Mesenchymal stem cell (in vitro differentiated cells and primary cell): ENCODE measurements around the gene HS1BP3.

Experiments used
- DNase-seq: peaks from one replicate; pipeline ENCODE4 v3.0.0-alpha.2; 2013
- H2AFZ ChIP-seq: one replicate; pipeline ENCODE4 v1.6.1; 2013; ENCODE audit warnings: low read depth, mild to moderate bottlenecking, control low read depth, inconsistent platforms, low read length, moderate library complexity
- H2AK5ac ChIP-seq: 2 replicates; pipeline ENCODE4 v1.6.1; 2013; ENCODE audit warnings: low read length, moderate library complexity, mild to moderate bottlenecking, inconsistent platforms; ENCODE audit not compliant: severe bottlenecking
- H2BK120ac ChIP-seq: one replicate; pipeline ENCODE4 v1.6.1; 2013; ENCODE audit warnings: low read depth, mild to moderate bottlenecking, inconsistent platforms, low read length, moderate library complexity
- H2BK12ac ChIP-seq, 2 experiments: one replicate each; pipeline ENCODE4 v1.6.1; 2013; ENCODE audit warnings: inconsistent platforms in 2 of 2, low read length in 2 of 2, mild to moderate bottlenecking in 2 of 2, moderate library complexity in 2 of 2, control low read depth in 1 of 2
- H2BK15ac ChIP-seq: one replicate; pipeline ENCODE4 v1.6.1; 2013; ENCODE audit warnings: mild to moderate bottlenecking, low read depth, inconsistent platforms; ENCODE audit not compliant: poor library complexity, severe bottlenecking
- H2BK5ac ChIP-seq: 2 replicates; pipeline ENCODE4 v1.6.1; 2013; ENCODE audit warnings: low read depth, mild to moderate bottlenecking, low read length, control low read depth, inconsistent platforms; ENCODE audit not compliant: poor library complexity, severe bottlenecking
- H3K14ac ChIP-seq, 2 experiments: one replicate each; pipeline ENCODE4 v1.6.1; 2013; ENCODE audit warnings: inconsistent platforms in 2 of 2, low read length in 2 of 2, control low read depth in 1 of 2, mild to moderate bottlenecking in 1 of 2, moderate library complexity in 1 of 2
- H3K18ac ChIP-seq, 2 experiments: one replicate each; pipeline ENCODE4 v1.6.1; 2013; ENCODE audit warnings: inconsistent platforms in 2 of 2, low read length in 2 of 2, control low read depth in 1 of 2, low read depth in 1 of 2, mild to moderate bottlenecking in 1 of 2
- H3K23ac ChIP-seq, 2 experiments: one replicate each; pipeline ENCODE4 v1.6.1; 2013; ENCODE audit warnings: inconsistent platforms in 2 of 2, low read length in 2 of 2, mild to moderate bottlenecking in 2 of 2, moderate library complexity in 2 of 2, control low read depth in 1 of 2
- H3K27ac ChIP-seq: 2 replicates; pipeline ENCODE4 v1.5.1; 2013; ENCODE audit warnings: mild to moderate bottlenecking, moderate library complexity, low read length, control low read depth, inconsistent platforms; ENCODE audit not compliant: poor library complexity, severe bottlenecking
- H3K27me3 ChIP-seq, 2 experiments: 2 replicates each; pipeline versions ENCODE4 v1.6.1 to v1.7.0; 2013; ENCODE audit warnings: low read length in 2 of 2, mild to moderate bottlenecking in 2 of 2, moderate library complexity in 2 of 2, control low read depth in 1 of 2, inconsistent platforms in 1 of 2; ENCODE audit not compliant: control insufficient read depth in 1 of 2, insufficient read depth in 1 of 2
- H3K36me3 ChIP-seq, 2 experiments: 2 replicates each; pipeline versions ENCODE4 v1.6.1 to v1.7.0; 2013; ENCODE audit warnings: low read length in 2 of 2, control low read depth in 1 of 2, inconsistent platforms in 1 of 2, low read depth in 1 of 2, mild to moderate bottlenecking in 1 of 2; ENCODE audit not compliant: insufficient read depth in 2 of 2, control insufficient read depth in 1 of 2
- H3K4ac ChIP-seq, 2 experiments: one replicate each; pipeline ENCODE4 v1.6.1; 2013; ENCODE audit warnings: inconsistent platforms in 2 of 2, low read length in 2 of 2, mild to moderate bottlenecking in 2 of 2, moderate library complexity in 2 of 2, control low read depth in 1 of 2, low read depth in 1 of 2
- H3K4me1 ChIP-seq: 2 replicates; pipeline ENCODE4 v1.6.1; 2013; ENCODE audit warnings: low read depth, low read length, control low read depth; ENCODE audit not compliant: control insufficient read depth, insufficient read depth
- H3K4me2 ChIP-seq: 2 replicates; pipeline ENCODE4 v1.6.1; 2013; ENCODE audit warnings: low read length, mild to moderate bottlenecking, inconsistent platforms; ENCODE audit not compliant: poor library complexity, severe bottlenecking
- H3K4me3 ChIP-seq, 2 experiments: 2 replicates each; pipeline versions ENCODE4 v1.5.1 to v1.7.0; 2013; ENCODE audit warnings: low read length in 2 of 2, mild to moderate bottlenecking in 2 of 2, control low read depth in 1 of 2, low read depth in 1 of 2; ENCODE audit not compliant: insufficient read depth in 1 of 2
- H3K79me1 ChIP-seq: replicated peaks from 2 replicates; pipeline ENCODE4 v1.6.1; 2013; ENCODE audit warnings: mild to moderate bottlenecking, control low read depth, low read length, inconsistent platforms; ENCODE audit not compliant: poor library complexity, severe bottlenecking
- H3K9ac ChIP-seq: 2 replicates; pipeline ENCODE4 v1.7.0; 2013; ENCODE audit warnings: mild to moderate bottlenecking, low read length, moderate library complexity
- H3K9me3 ChIP-seq: 2 replicates; pipeline ENCODE4 v1.7.0; 2013; ENCODE audit warnings: mild to moderate bottlenecking, low read length; ENCODE audit not compliant: control insufficient read depth
- H4K8ac ChIP-seq: one replicate; pipeline ENCODE4 v1.6.1; 2013; ENCODE audit warnings: inconsistent platforms, mild to moderate bottlenecking, low read length, moderate library complexity
- H4K91ac ChIP-seq: one replicate; pipeline ENCODE4 v1.6.1; 2013; ENCODE audit warnings: mild to moderate bottlenecking, low read length, inconsistent platforms
- WGBS: methylation state at CpG from one replicate; pipeline ENCODE4 v1.1.7; 2013; ENCODE audit warnings: mixed read lengths; 5-methylcytosine and 5-hydroxymethylcytosine counted together

The HS1BP3 gene

GRCh38 chr2:20577495-20578235 is 73.2 kb downstream of the HS1BP3 start:
- Histone ChIP-seq H3K23ac (no peak overlapping the region), H2BK5ac (peak overlapping the region; percentile 60), H2BK15ac (peak overlapping the region; percentile 76), H2BK12ac (peak overlapping the region; percentile 85 to 98), H3K79me1 (no peaks in the 10 kb centered on the region), H2AK5ac (peak overlapping the region; percentile 99), H3K4me2 (no peak overlapping the region), H3K27me3 (peaks cover 0 to 4% of the 10 kb centered on the region in 2 experiments), H4K91ac (peak overlapping the region; percentile 55), H2AFZ (no peak overlapping the region), H3K27ac (peak overlapping the region; percentile 94), H3K4me1 (peaks cover 40% of the 10 kb centered on the region), H3K4me3 (no peak overlapping the region), H3K14ac (peak overlapping the region in 1 of 2 experiments; percentile 10), H3K4ac (peak overlapping the region in 1 of 2 experiments; percentile 82), H2BK120ac (no peak overlapping the region), H3K9me3 (no peaks in the 10 kb centered on the region), H3K36me3 (no peaks in the 10 kb centered on the region), H4K8ac (peak overlapping the region; percentile 29), H3K9ac (no peak overlapping the region), H3K18ac (peak overlapping the region; percentile 85 to 95)
- WGBS, result 82% methylated on average over 12 of the region's 12 CpGs
- peak; percentile 65 for DNase-seq

GRCh38 chr2:20576598-20577115 is 74.2 kb downstream of the HS1BP3 start:
- H2BK120ac ChIP-seq, result no peak overlapping the region
- peak overlapping the region in 1 of 2 experiments; percentile 57 for H2BK12ac ChIP-seq
- H3K9me3 ChIP-seq, result no peaks in the 10 kb centered on the region
- H4K8ac ChIP-seq, result no peak overlapping the region
- H3K23ac ChIP-seq, result no peak overlapping the region
- H3K4me2 ChIP-seq, result no peak overlapping the region
- H3K27ac ChIP-seq, result no peak overlapping the region
- H3K9ac ChIP-seq, result no peak overlapping the region
- no peak overlapping the region for H2BK15ac ChIP-seq
- no peaks in the 10 kb centered on the region for H3K36me3 ChIP-seq
- H3K4me3 ChIP-seq, result no peak overlapping the region
- H3K18ac ChIP-seq, result no peak overlapping the region
- H3K27me3 ChIP-seq, result peaks cover 0 to 4% of the 10 kb centered on the region in 2 experiments
- peak overlapping the region; percentile 99 for H2AK5ac ChIP-seq
- no peak overlapping the region for H4K91ac ChIP-seq
- no peak overlapping the region for H2BK5ac ChIP-seq
- no peaks in the 10 kb centered on the region for H3K79me1 ChIP-seq
- peaks cover 40% of the 10 kb centered on the region for H3K4me1 ChIP-seq
- peak; percentile 65 for DNase-seq
- H2AFZ ChIP-seq, result no peak overlapping the region
- no peak overlapping the region for H3K14ac ChIP-seq
- 93% methylated on average over 5 of the region's 5 CpGs for WGBS
- H3K4ac ChIP-seq, result no peak overlapping the region

GRCh38 chr2:20575935-20576597 is 74.8 kb downstream of the HS1BP3 start:
- Histone ChIP-seq H2BK120ac (no peak overlapping the region), H3K9me3 (no peaks in the 10 kb centered on the region), H3K4me3 (no peak overlapping the region), H3K18ac (peak overlapping the region in 1 of 2 experiments; percentile 14), H3K9ac (no peak overlapping the region), H3K79me1 (no peaks in the 10 kb centered on the region), H3K27me3 (peaks cover 0 to 4% of the 10 kb centered on the region in 2 experiments), H4K8ac (no peak overlapping the region), H2AK5ac (peak overlapping the region; percentile 5), H3K4me2 (no peak overlapping the region), H2BK15ac (no peak overlapping the region), H3K36me3 (no peaks in the 10 kb centered on the region), H3K23ac (peak overlapping the region in 1 of 2 experiments; percentile 29), H3K4ac (peak overlapping the region in 1 of 2 experiments; percentile 26), H4K91ac (no peak overlapping the region), H3K4me1 (peaks cover 42% of the 10 kb centered on the region), H2BK12ac (peak overlapping the region in 1 of 2 experiments; percentile 49), H2AFZ (no peak overlapping the region), H3K27ac (no peak overlapping the region), H3K14ac (no peak overlapping the region), H2BK5ac (no peak overlapping the region)
- 95% methylated on average over 9 of the region's 9 CpGs for WGBS
- DNase-seq, result no peak

GRCh38 chr2:20575414-20575813 is 75.5 kb downstream of the HS1BP3 start:
- no peak overlapping the region for H3K27ac ChIP-seq
- H3K27me3 ChIP-seq, result peaks cover 0 to 4% of the 10 kb centered on the region in 2 experiments
- H3K4me2 ChIP-seq, result no peak overlapping the region
- no peak overlapping the region for H3K9ac ChIP-seq
- no peaks in the 10 kb centered on the region for H3K9me3 ChIP-seq
- H3K36me3 ChIP-seq, result no peaks in the 10 kb centered on the region
- H2BK5ac ChIP-seq, result no peak overlapping the region
- H3K18ac ChIP-seq, result peak overlapping the region in 1 of 2 experiments; percentile 2
- H2BK15ac ChIP-seq, result no peak overlapping the region
- DNase-seq, result no peak
- peak overlapping the region in 1 of 2 experiments; percentile 24 for H3K4ac ChIP-seq
- no peak overlapping the region for H4K8ac ChIP-seq
- no peak overlapping the region for H3K4me3 ChIP-seq
- peaks cover 39% of the 10 kb centered on the region for H3K4me1 ChIP-seq
- no peak overlapping the region for H3K14ac ChIP-seq
- H2BK120ac ChIP-seq, result no peak overlapping the region
- H4K91ac ChIP-seq, result no peak overlapping the region
- H3K23ac ChIP-seq, result no peak overlapping the region
- H2BK12ac ChIP-seq, result peak overlapping the region in 1 of 2 experiments; percentile 59
- no peaks in the 10 kb centered on the region for H3K79me1 ChIP-seq
- 89% methylated on average over 2 of the region's 5 CpGs for WGBS
- peak overlapping the region; percentile 42 for H2AK5ac ChIP-seq
- H2AFZ ChIP-seq, result no peak overlapping the region
